B cell (primary cell): Measurements from ENCODE around the gene LIMCH1. TPM values are rescaled to one million over a fixed set of nuclear protein-coding genes. Genes with fewer than 3 reads are reported as not detected.

ENCODE experiments used
- ATAC-seq: fragments of 200-7000 bp; cut with Tn5 transposase; one replicate; pipeline ENCODE4 v1.10.0; 2021; ENCODE audit warnings: low read depth, mild to moderate bottlenecking, moderate number of reproducible peaks, moderate library complexity
- CTCF ChIA-PET: fragments of 350-600 bp; sonication (Branson Sonifier 250); formaldehyde crosslinking; loops from one replicate; lab custom pipeline; 2021; ENCODE audit warnings: antibody characterized with exemption, inconsistent platforms; lab: Charles Lee
- POLR2A ChIA-PET: fragments of 350-600 bp; sonication (Branson Sonifier 250); formaldehyde crosslinking; loops from one replicate; lab custom pipeline; 2021; ENCODE audit warnings: antibody characterized with exemption; lab: Charles Lee
- DNase-seq: peaks from one replicate; pipeline ENCODE4 v3.0.0; 2013
- H2AFZ ChIP-seq: 2 replicates; pipeline ENCODE4 v1.6.1; 2012; ENCODE audit warnings: mild to moderate bottlenecking, low read depth, low read length; ENCODE audit not compliant: insufficient read depth, poor library complexity, severe bottlenecking
- H3K27ac ChIP-seq, 2 donors: 1 replicate in 1 of 2; 2 replicates in 1 of 2; pipeline ENCODE4 v1.5.1; 2012 to 2013; ENCODE audit warnings: low read length in 2 of 2, mild to moderate bottlenecking in 2 of 2, moderate library complexity in 1 of 2
- H3K27me3 ChIP-seq, 4 experiments: fragments of 200-600 bp in 1 of 4; sonication (generic) in 1 of 4; replicated peaks in 1 of 4; 1 replicate in 2 of 4; 2 replicates in 2 of 4; pipeline versions ENCODE4 v1.6.1 to v1.7.0; 2013 to 2016; ENCODE audit warnings: low read length in 3 of 4, mild to moderate bottlenecking in 2 of 4, mixed read lengths in 1 of 4, moderate library complexity in 1 of 4; ENCODE audit not compliant: insufficient read depth in 4 of 4, control insufficient read depth in 3 of 4; ENCODE audit errors: control extremely low read depth in 1 of 4
- H3K36me3 ChIP-seq, 2 experiments: replicated peaks in 1 of 2; 1 replicate in 1 of 2; 2 replicates in 1 of 2; pipeline versions ENCODE4 v1.6.1 to v1.7.1; 2013; ENCODE audit warnings: low read length in 1 of 2; ENCODE audit not compliant: insufficient read depth in 2 of 2, control insufficient read depth in 1 of 2; ENCODE audit errors: control extremely low read depth in 1 of 2, extremely low read depth in 1 of 2
- H3K4me1 ChIP-seq, 2 donors: fragments of 200-600 bp in 1 of 2; sonication (generic) in 1 of 2; 1 replicate in 1 of 2; 2 replicates in 1 of 2; pipeline versions ENCODE4 v1.5.1 to v1.6.1; 2013 to 2017; ENCODE audit warnings: low read length in 2 of 2; ENCODE audit not compliant: control insufficient read depth in 2 of 2, insufficient read depth in 2 of 2
- H3K4me2 ChIP-seq: replicated peaks from 2 replicates; pipeline ENCODE3; 2012; ENCODE audit warnings: mild to moderate bottlenecking, low read depth, low read length; ENCODE audit not compliant: poor library complexity, severe bottlenecking
- H3K4me3 ChIP-seq, 5 experiments: fragments of 200-600 bp in 1 of 5; sonication (generic) in 1 of 5; 1 replicate in 3 of 5; 2 replicates in 2 of 5; pipeline versions ENCODE4 v1.5.1 to v1.7.0; 2011 to 2016; ENCODE audit warnings: low read length in 4 of 5, mild to moderate bottlenecking in 4 of 5, low read depth in 2 of 5, control low read depth in 1 of 5, moderate library complexity in 1 of 5; ENCODE audit not compliant: insufficient read depth in 1 of 5; ENCODE audit errors: control extremely low read depth in 1 of 5, extremely low read depth in 1 of 5
- H3K79me2 ChIP-seq: fragments of 200-600 bp; sonication (generic); one replicate; pipeline ENCODE4 v1.6.0; 2016; ENCODE audit warnings: low read length; ENCODE audit not compliant: control insufficient read depth, insufficient read depth
- H3K9ac ChIP-seq: fragments of 200-600 bp; sonication (generic); 2 replicates; pipeline ENCODE4 v1.6.1; 2017; ENCODE audit warnings: mild to moderate bottlenecking, low read length, moderate library complexity
- H3K9me3 ChIP-seq, 3 donors: one replicate each; pipeline versions ENCODE4 v1.6.1 to v1.7.1; 2013; ENCODE audit warnings: low read length in 2 of 3; ENCODE audit not compliant: control insufficient read depth in 2 of 3, insufficient read depth in 1 of 3; ENCODE audit errors: control extremely low read depth in 1 of 3
- H4K20me1 ChIP-seq: 2 replicates; pipeline ENCODE4 v1.6.0; 2012; ENCODE audit warnings: mild to moderate bottlenecking, low read length; ENCODE audit not compliant: insufficient read depth, control insufficient read depth, poor library complexity, severe bottlenecking
- H3K27ac Mint-ChIP-seq: one replicate; pipeline ENCODE4 v1.8.0; 2021; ENCODE audit warnings: mixed read lengths
- H3K27me3 Mint-ChIP-seq: one replicate; pipeline ENCODE4 v1.8.0; 2021; ENCODE audit warnings: mixed read lengths
- H3K4me1 Mint-ChIP-seq: one replicate; pipeline ENCODE4 v1.8.0; 2021; ENCODE audit warnings: mixed read lengths
- H3K4me3 Mint-ChIP-seq: one replicate; pipeline ENCODE4 v1.8.0; 2021; ENCODE audit warnings: mixed read lengths
- H3K9me3 Mint-ChIP-seq: one replicate; pipeline ENCODE4 v1.8.0; 2022; ENCODE audit warnings: mixed read lengths; ENCODE audit not compliant: insufficient read depth
- CTCF ChIP-seq: fragments of 200-600 bp; IDR thresholded peaks from one replicate; pipeline ENCODE4 v1.8.0; 2022; ENCODE audit warnings: antibody characterized with exemption, mild to moderate bottlenecking
- EZH2 ChIP-seq: IDR thresholded peaks from 2 replicates; pipeline ENCODE4 v1.6.1; 2012; ENCODE audit warnings: borderline replicate concordance, low read depth, mild to moderate bottlenecking, moderate library complexity, low read length; ENCODE audit not compliant: insufficient read depth, poor library complexity, severe bottlenecking
- WGBS: methylation state at CpG from one replicate; pipeline ENCODE4 v1.1.5; 2013; ENCODE audit warnings: missing lambda C conversion rate; ENCODE audit not compliant: insufficient coverage; 5-methylcytosine and 5-hydroxymethylcytosine counted together
- intact Hi-C: fragments of 100-400 bp; cut with micrococcal nuclease; formaldehyde crosslinking; loops from one replicate; pipeline ENCODE4 v1.10.0; 2022
- polyA plus RNA-seq: library from polyadenylated mRNA; depleted of rRNA; stranded (reverse); fragments of >200 nt; gene quantifications from 2 replicates; pipeline ENCODE4 v1.2.3, GENCODE V29; 2012
- total RNA-seq, 2 donors: library from RNA; stranded (reverse); fragments of 120-200 nt in 1 of 2; gene quantifications; 1 replicate in 1 of 2; 2 replicates in 1 of 2; pipeline versions ENCODE4 v1.2.3 to v1.2.4, GENCODE V29; 2013 to 2022

Gene LIMCH1
- total and polyA plus RNA-seq, 2 donors (not counting 1 experiment from before 2014, with no cell fraction given): not detected

GRCh38 chr4:41722181-41722580 lies 184.2 kb downstream of the LIMCH1 start:
- H3K4me1 Mint-ChIP-seq: no peaks in the 10 kb centered on the region
- no peaks in the 10 kb centered on the region for H4K20me1 ChIP-seq

GRCh38 chr4:41723286-41723685 lies 185.3 kb downstream of the LIMCH1 start:
- intact Hi-C loops: no loop called here
- WGBS: 81% methylated on average over 3 of the region's 3 CpGs
- POLR2A ChIA-PET: no interaction called here

More at GRCh38 chr4:41722181-41722580, 184.2 kb downstream of the LIMCH1 start:
- no peaks in the 10 kb centered on the region for H3K36me3 ChIP-seq
- no peak overlapping the region for H2AFZ ChIP-seq
- no peak overlapping the region for H3K4me2 ChIP-seq
- DNase-seq (no peak), ATAC-seq (no peak)
- Mint-ChIP-seq H3K27me3 (peaks cover 23% of the 10 kb centered on the region), H3K27ac (no peak overlapping the region), H3K9me3 (peaks cover 6% of the 10 kb centered on the region), H3K4me3 (no peak overlapping the region)
- 100% methylated on average over 1 of the region's 1 CpG for WGBS
- no peak overlapping the region for H3K4me3 ChIP-seq
- H3K79me2 ChIP-seq: no peaks in the 10 kb centered on the region
- H3K4me1 ChIP-seq: no peaks in the 10 kb centered on the region
- POLR2A ChIA-PET: no interaction called here
- intact Hi-C loops: no loop called here
- CTCF ChIA-PET: no interaction called here
- H3K9ac ChIP-seq: no peak overlapping the region
- TF ChIP-seq CTCF: no peak
- TF ChIP-seq EZH2: no peak
- H3K27me3 ChIP-seq: no peaks in the 10 kb centered on the region
- no peak overlapping the region for H3K27ac ChIP-seq
- H3K9me3 ChIP-seq: peaks cover 1 to 4% (median 3%) of the 10 kb centered on the region in 3 donors

More at GRCh38 chr4:41723286-41723685, 185.3 kb downstream of the LIMCH1 start:
- TF ChIP-seq EZH2: no peak
- no peak for TF ChIP-seq CTCF
- Mint-ChIP-seq H3K4me1 (no peaks in the 10 kb centered on the region), H3K27ac (no peak overlapping the region), H3K9me3 (peaks cover 6% of the 10 kb centered on the region), H3K27me3 (peaks cover 27% of the 10 kb centered on the region), H3K4me3 (no peak overlapping the region)
- no peak overlapping the region for H3K9ac ChIP-seq
- H3K27me3 ChIP-seq: no peaks in the 10 kb centered on the region
- H3K9me3 ChIP-seq: peaks cover 1 to 4% (median 3%) of the 10 kb centered on the region in 3 donors
- no peak overlapping the region for H3K4me3 ChIP-seq
- no peaks in the 10 kb centered on the region for H4K20me1 ChIP-seq
- no peak overlapping the region for H2AFZ ChIP-seq
- CTCF ChIA-PET: no interaction called here
- H3K27ac ChIP-seq: no peak overlapping the region
- no peak overlapping the region for H3K4me2 ChIP-seq
- ATAC-seq: no peak
- H3K4me1 ChIP-seq: no peaks in the 10 kb centered on the region
- no peaks in the 10 kb centered on the region for H3K79me2 ChIP-seq
- H3K36me3 ChIP-seq: no peaks in the 10 kb centered on the region
- no peak for DNase-seq
